Activated B cell treated with CpG ODN at 0.5 μM for 24 hours (primary cell): Measurements from ENCODE around the gene ZNF273. TPM values are rescaled to one million over a fixed set of nuclear protein-coding genes. Genes with fewer than 3 reads are reported as not detected.
"Not testable (repeated sequence)": the region's sequence is repeated elsewhere in the genome, so short reads cannot be mapped to it uniquely, and the experiment has no call there.

Experiments used
- ATAC-seq: fragments of 200-7000 bp; cut with Tn5 transposase; one replicate; pipeline ENCODE4 v1.10.0; 2021; ENCODE audit warnings: low read depth, mild to moderate bottlenecking, moderate library complexity
- CTCF ChIA-PET: fragments of 350-600 bp; sonication (Branson Sonifier 250); formaldehyde crosslinking; loops from one replicate; lab custom pipeline; 2021; ENCODE audit warnings: antibody characterized with exemption; lab: Charles Lee
- POLR2A ChIA-PET: fragments of 350-600 bp; sonication (Branson Sonifier 250); formaldehyde crosslinking; loops from one replicate; lab custom pipeline; 2021; ENCODE audit warnings: antibody characterized with exemption; lab: Charles Lee
- DNase-seq: peaks from one replicate; pipeline ENCODE4 v3.0.0; 2022
- H3K27ac Mint-ChIP-seq: one replicate; pipeline ENCODE4 v1.8.0; 2020; ENCODE audit warnings: mixed read lengths
- H3K27me3 Mint-ChIP-seq: one replicate; pipeline ENCODE4 v1.8.0; 2021; ENCODE audit warnings: mixed read lengths
- H3K36me3 Mint-ChIP-seq: one replicate; pipeline ENCODE4 v1.8.0; 2021; ENCODE audit warnings: low read depth, mixed read lengths
- H3K4me1 Mint-ChIP-seq: one replicate; pipeline ENCODE4 v1.8.0; 2021; ENCODE audit warnings: mixed read lengths
- H3K4me3 Mint-ChIP-seq: one replicate; pipeline ENCODE4 v1.8.0; 2020; ENCODE audit warnings: mild to moderate bottlenecking, mixed read lengths
- H3K9me3 Mint-ChIP-seq: one replicate; pipeline ENCODE4 v1.8.0; 2020; ENCODE audit warnings: mixed read lengths
- intact Hi-C: fragments of 100-400 bp; cut with micrococcal nuclease; formaldehyde crosslinking; loops from one replicate; pipeline ENCODE4 v1.15.1; 2024
- total RNA-seq: library from RNA; stranded (reverse); gene quantifications from 2 replicates; pipeline ENCODE4 v1.2.3, GENCODE V29; 2022
- TF ChIP-seq, protein P1 (sequence below): fragments of 200-600 bp; IDR thresholded peaks from one replicate; pipeline ENCODE4 v1.8.0; 2022; ENCODE audit warnings: antibody characterized with exemption, mild to moderate bottlenecking

ZNF273 gene
- total RNA-seq, 1 donor from 2014 or later, result 12.3 TPM

DNA sequence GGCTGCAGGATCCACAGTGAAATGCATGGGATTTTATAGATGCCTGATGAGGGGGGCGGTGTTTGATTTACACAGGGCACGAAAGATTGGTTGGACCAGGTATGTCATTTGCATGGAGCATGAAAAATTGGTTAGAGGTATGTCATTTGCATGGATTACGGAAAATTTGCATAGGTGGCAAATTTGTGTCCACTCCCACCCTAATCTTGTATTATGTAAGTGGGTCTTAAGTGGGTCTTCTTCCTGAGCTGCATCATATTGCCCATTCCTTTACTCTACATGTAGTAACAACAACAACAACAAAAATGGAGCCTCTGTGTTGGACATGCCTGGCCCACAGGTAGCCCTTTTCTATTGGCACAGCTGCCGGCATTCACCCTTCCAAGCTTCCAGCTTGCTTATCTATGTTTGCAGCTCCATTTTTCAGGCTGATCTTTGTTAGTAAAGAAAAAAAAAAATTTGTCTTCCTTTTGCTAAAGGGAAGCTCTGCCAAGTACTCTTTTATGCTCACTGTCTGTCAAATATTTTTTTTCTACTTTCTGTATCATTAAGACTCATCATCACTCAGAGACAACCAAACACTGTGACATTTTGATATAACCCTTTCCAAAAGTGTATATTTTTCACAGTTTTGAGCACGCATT lies 10.3 kb upstream of the ZNF273 start:
- Mint-ChIP-seq H3K9me3 (no peaks in the 10 kb centered on the region), H3K4me1 (peaks cover 11% of the 10 kb centered on the region), H3K27me3 (peaks cover 19% of the 10 kb centered on the region), H3K27ac (no peak overlapping the region), H3K4me3 (no peak overlapping the region), H3K36me3 (peaks cover 2% of the 10 kb centered on the region)
- TF ChIP-seq, protein P1, sequence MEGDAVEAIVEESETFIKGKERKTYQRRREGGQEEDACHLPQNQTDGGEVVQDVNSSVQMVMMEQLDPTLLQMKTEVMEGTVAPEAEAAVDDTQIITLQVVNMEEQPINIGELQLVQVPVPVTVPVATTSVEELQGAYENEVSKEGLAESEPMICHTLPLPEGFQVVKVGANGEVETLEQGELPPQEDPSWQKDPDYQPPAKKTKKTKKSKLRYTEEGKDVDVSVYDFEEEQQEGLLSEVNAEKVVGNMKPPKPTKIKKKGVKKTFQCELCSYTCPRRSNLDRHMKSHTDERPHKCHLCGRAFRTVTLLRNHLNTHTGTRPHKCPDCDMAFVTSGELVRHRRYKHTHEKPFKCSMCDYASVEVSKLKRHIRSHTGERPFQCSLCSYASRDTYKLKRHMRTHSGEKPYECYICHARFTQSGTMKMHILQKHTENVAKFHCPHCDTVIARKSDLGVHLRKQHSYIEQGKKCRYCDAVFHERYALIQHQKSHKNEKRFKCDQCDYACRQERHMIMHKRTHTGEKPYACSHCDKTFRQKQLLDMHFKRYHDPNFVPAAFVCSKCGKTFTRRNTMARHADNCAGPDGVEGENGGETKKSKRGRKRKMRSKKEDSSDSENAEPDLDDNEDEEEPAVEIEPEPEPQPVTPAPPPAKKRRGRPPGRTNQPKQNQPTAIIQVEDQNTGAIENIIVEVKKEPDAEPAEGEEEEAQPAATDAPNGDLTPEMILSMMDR, result no peak
- CTCF ChIA-PET, result no interaction called here
- intact Hi-C loops, result no loop called here
- POLR2A ChIA-PET, result no interaction called here
- ATAC-seq (no peak), DNase-seq (no peak)

DNA sequence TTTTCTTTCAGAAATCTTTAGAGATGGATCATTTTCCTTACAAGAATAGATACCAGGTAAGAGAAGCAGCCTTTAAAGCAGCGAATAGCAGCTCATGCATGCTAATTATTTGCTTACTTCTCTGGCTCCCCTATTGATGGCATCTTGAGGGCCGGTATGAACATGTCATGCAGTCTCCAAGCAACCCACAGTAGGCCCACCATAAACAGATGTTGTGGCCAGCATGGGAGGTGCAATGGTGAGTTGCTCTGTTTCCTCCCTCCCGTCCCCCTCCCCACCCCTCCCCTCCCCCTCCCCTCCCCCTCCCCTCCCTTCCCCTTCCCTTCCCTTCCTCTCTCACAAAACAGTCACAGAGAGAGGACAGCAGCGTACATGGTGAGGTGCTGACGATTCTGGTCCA lies 9.7 kb upstream of the ZNF273 start:
- CTCF ChIA-PET, result no interaction called here
- Mint-ChIP-seq H3K4me3 (no peak overlapping the region), H3K27ac (no peak overlapping the region), H3K36me3 (peaks cover 2% of the 10 kb centered on the region), H3K4me1 (peaks cover 5% of the 10 kb centered on the region), H3K9me3 (no peaks in the 10 kb centered on the region), H3K27me3 (peaks cover 13% of the 10 kb centered on the region)
- intact Hi-C loops, result no loop called here
- DNase-seq (no peak), ATAC-seq (no peak)
- POLR2A ChIA-PET, result no interaction called here
- TF ChIP-seq, protein P1, result no peak

DNA sequence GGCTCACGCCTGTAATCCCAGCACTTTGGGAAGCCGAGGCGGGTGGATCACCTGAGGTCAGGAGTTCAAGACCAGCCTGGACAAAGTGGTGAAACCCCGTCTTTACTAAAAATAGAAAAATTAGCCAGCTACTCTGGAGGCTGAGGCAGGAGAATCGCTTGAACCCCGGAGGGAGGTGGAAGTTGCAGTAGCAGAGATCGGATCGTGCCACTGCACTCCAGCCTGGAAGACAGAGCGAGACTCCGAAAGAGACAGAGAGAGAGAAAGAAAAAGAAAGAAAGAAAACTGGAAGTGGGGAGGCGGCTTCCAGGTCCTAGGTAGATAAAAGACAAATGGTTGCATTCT lies 640 bp upstream of the ZNF273 start:
- CTCF ChIA-PET, ATAC-seq, DNase-seq, H3K27me3 Mint-ChIP-seq, H3K36me3 Mint-ChIP-seq, H3K9me3 Mint-ChIP-seq: not testable (repeated sequence)
- peak overlapping the region; percentile 97 for H3K4me3 Mint-ChIP-seq
- intact Hi-C loops, result loop anchor here (2.0 to 5.0 kb wide), 4 partner anchors 104 to 404 kb away; partner anchors contain the start of gene ERV3-1
- POLR2A ChIA-PET, result interaction anchor here (0.6 to 2.3 kb wide), 9 partner anchors 11 to 977 kb away, joined by 3 to 19 read pairs (median 4); partner anchors contain the start of genes ERV3-1, ZNF107, ZNF138 and ZNF680
- H3K4me1 Mint-ChIP-seq, result peaks cover 46% of the 10 kb centered on the region
- peak overlapping the region; percentile 91 for H3K27ac Mint-ChIP-seq

DNA sequence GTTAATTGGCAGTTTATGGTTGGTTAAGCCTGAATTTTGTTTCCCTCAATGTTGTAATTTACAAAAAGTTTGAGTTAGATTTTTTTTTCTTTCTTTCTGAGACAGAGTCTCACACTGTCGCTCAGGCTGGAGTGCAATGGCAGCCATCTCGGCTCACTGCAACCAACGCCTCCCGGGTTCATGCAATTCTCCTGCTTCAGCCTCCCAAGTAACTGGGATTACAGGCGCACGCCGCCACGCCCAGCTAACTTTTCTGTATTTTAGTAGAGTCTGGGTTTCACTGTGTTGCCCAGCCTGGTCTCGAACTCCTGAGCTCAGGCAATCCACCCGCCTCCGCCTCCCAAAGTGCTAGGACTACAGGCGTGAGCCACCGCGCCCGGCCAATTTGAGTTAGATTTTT lies 935 bp downstream of the ZNF273 start:
- TF ChIP-seq, protein P1, result no peak
- no peaks in the 10 kb centered on the region for H3K9me3 Mint-ChIP-seq
- no peaks in the 10 kb centered on the region for H3K27me3 Mint-ChIP-seq
- H3K4me3 Mint-ChIP-seq, result peak overlapping the region; percentile 97
- intact Hi-C loops, result loop anchor here (5.0 kb wide), 1 partner anchor 217 kb away; no protein-coding TSS in a partner anchor
- ChIA-PET CTCF (no interaction called here), POLR2A (interaction anchor here (1.9 to 2.3 kb wide), 2 partner anchors 110 to 238 kb away, joined by 15 to 18 read pairs; partner anchors contain the start of genes ZNF107 and ZNF138)
- peaks cover 9% of the 10 kb centered on the region for H3K36me3 Mint-ChIP-seq
- peak overlapping the region; percentile 91 for H3K27ac Mint-ChIP-seq
- ATAC-seq (no peak), DNase-seq (no peak)
- H3K4me1 Mint-ChIP-seq, result peaks cover 61% of the 10 kb centered on the region

DNA sequence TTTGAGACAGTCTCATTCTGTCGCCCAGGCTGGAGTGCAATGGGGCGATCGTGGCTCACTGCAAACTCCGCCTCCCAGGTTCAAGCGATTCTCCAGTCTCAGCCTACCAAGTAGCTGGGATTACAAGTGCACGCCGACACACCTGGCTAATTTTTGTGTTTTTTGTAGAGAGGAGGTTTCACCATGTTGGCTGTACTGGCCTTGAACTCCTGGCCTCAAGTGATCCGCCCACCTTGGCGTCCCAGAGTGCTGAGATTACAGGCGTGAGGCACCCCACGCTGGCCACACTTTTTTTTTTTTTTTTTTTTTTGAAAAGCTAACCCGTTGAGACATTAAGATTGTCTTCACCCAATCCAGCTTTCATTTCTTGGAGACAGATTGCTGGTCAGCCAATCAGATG lies 2.1 kb downstream of the ZNF273 start:
- TF ChIP-seq, protein P1, result no peak
- ATAC-seq (no peak), DNase-seq (no peak)
- Mint-ChIP-seq H3K4me3 (peak overlapping the region; percentile 8), H3K9me3 (no peaks in the 10 kb centered on the region), H3K4me1 (peaks cover 71% of the 10 kb centered on the region), H3K27me3 (no peaks in the 10 kb centered on the region), H3K27ac (no peak overlapping the region), H3K36me3 (peaks cover 15% of the 10 kb centered on the region)
- intact Hi-C loops, result no loop called here
- ChIA-PET POLR2A (interaction anchor here (0.6 kb wide), 2 partner anchors 102 to 171 kb away, joined by 3 read pairs; partner anchors contain the start of gene ERV3-1), CTCF (no interaction called here)
